MM.1S (cell line): ENCODE data around the gene JMJD7.

Source experiments
- DNase-seq: peaks from one replicate; pipeline ENCODE4 v3.0.0-alpha.2; 2015
- H2AFZ ChIP-seq: fragments of 300-600 bp; sonication (generic); 2 replicates; pipeline ENCODE4 v1.6.0; 2016; ENCODE audit warnings: antibody characterized with exemption, low read length
- H3F3A ChIP-seq: fragments of 300-600 bp; sonication (generic); 2 replicates; pipeline ENCODE4 v1.6.1; 2016; ENCODE audit warnings: mild to moderate bottlenecking, antibody characterized with exemption, low read length, moderate library complexity, mixed read lengths; ENCODE audit not compliant: insufficient read depth
- H3K27ac ChIP-seq: fragments of 300-600 bp; sonication (generic); 2 replicates; pipeline ENCODE4 v1.5.1; 2016; ENCODE audit warnings: mild to moderate bottlenecking, low read length
- H3K27me3 ChIP-seq: fragments of 300-600 bp; sonication (generic); replicated peaks from 2 replicates; pipeline ENCODE4 v1.6.0; 2016; ENCODE audit warnings: low read length; ENCODE audit not compliant: insufficient read depth
- H3K36me3 ChIP-seq: fragments of 300-600 bp; sonication (generic); replicated peaks from 2 replicates; pipeline ENCODE4 v1.6.1; 2016; ENCODE audit warnings: mild to moderate bottlenecking, low read length, mixed read lengths; ENCODE audit not compliant: insufficient read depth
- H3K4me1 ChIP-seq: fragments of 300-600 bp; sonication (generic); 2 replicates; pipeline ENCODE4 v1.6.1; 2016; ENCODE audit warnings: low read length, mixed read lengths
- H3K4me2 ChIP-seq: fragments of 300-600 bp; sonication (generic); 2 replicates; pipeline ENCODE4 v1.6.0; 2016; ENCODE audit warnings: low read depth, low read length
- H3K4me3 ChIP-seq: fragments of 300-600 bp; sonication (generic); 2 replicates; pipeline ENCODE4 v1.5.1; 2016; ENCODE audit warnings: low read length, mixed read lengths
- H3K79me2 ChIP-seq: fragments of 300-600 bp; sonication (generic); 2 replicates; pipeline ENCODE4 v1.6.1; 2016; ENCODE audit warnings: mixed run types, low read length, mixed read lengths
- H3K9ac ChIP-seq: fragments of 300-600 bp; sonication (generic); 2 replicates; pipeline ENCODE4 v1.6.1; 2016; ENCODE audit warnings: low read length, mixed read lengths
- H3K9me2 ChIP-seq: fragments of 300-600 bp; sonication (generic); replicated peaks from 2 replicates; pipeline ENCODE4 v1.6.1; 2016; ENCODE audit warnings: mild to moderate bottlenecking, low read length, mixed read lengths; ENCODE audit not compliant: insufficient read depth
- H3K9me3 ChIP-seq: fragments of 300-600 bp; sonication (generic); replicated peaks from 2 replicates; pipeline ENCODE4 v1.6.1; 2016; ENCODE audit warnings: mild to moderate bottlenecking, low read length, mixed read lengths; ENCODE audit not compliant: insufficient read depth
- H4K20me1 ChIP-seq: fragments of 300-600 bp; sonication (generic); 2 replicates; pipeline ENCODE4 v1.6.1; 2016; ENCODE audit warnings: mild to moderate bottlenecking, low read length, moderate library complexity, mixed read lengths; ENCODE audit not compliant: insufficient read depth
- CTCF ChIP-seq: fragments of 300-600 bp; sonication (generic); IDR thresholded peaks from 2 replicates; pipeline ENCODE4 v1.5.1; 2016; ENCODE audit warnings: antibody characterized with exemption, low read length, mixed read lengths
- EZH2 ChIP-seq: fragments of 300-600 bp; sonication (generic); optimal IDR thresholded peaks from 2 replicates; pipeline ENCODE3; 2017; ENCODE audit warnings: low read depth, mild to moderate bottlenecking, antibody characterized with exemption, low read length, mixed read lengths
- EZH2phosphoT487 ChIP-seq: fragments of 300-600 bp; sonication (generic); IDR thresholded peaks from 2 replicates; pipeline ENCODE4 v1.6.1; 2018; ENCODE audit warnings: antibody characterized with exemption, low read length

Gene JMJD7

GRCh38 chr15:41881920-41882688 lies 54.2 kb downstream of the JMJD7 start:
- no peak for DNase-seq
- Histone ChIP-seq H2AFZ (no peak overlapping the region), H3K9ac (no peak overlapping the region), H3K9me2 (no peaks in the 10 kb centered on the region), H3K27me3 (no peaks in the 10 kb centered on the region; the same call in 1 of the 2 replicates), H3F3A (no peaks in the 10 kb centered on the region), H3K79me2 (no peaks in the 10 kb centered on the region), H3K4me2 (no peak overlapping the region), H3K36me3 (no peaks in the 10 kb centered on the region), H3K9me3 (no peaks in the 10 kb centered on the region), H3K27ac (no peak overlapping the region), H4K20me1 (no peaks in the 10 kb centered on the region), H3K4me1 (no peaks in the 10 kb centered on the region), H3K4me3 (no peak overlapping the region)
- TF ChIP-seq EZH2phosphoT487 (no peak), EZH2 (no peak), CTCF (no peak)

- H3K27me3 ChIP-seq: no peaks in the 10 kb centered on the region; the same call in 1 of the 2 replicates
- TF ChIP-seq EZH2phosphoT487 (no peak), EZH2 (no peak), CTCF (no peak)
- H4K20me1 ChIP-seq: no peaks in the 10 kb centered on the region
- H3K27ac ChIP-seq: no peak overlapping the region
- H3K4me2 ChIP-seq: no peak overlapping the region
- H3K36me3 ChIP-seq: no peaks in the 10 kb centered on the region
- H3K9ac ChIP-seq: no peak overlapping the region
- DNase-seq: no peak
- H3K4me3 ChIP-seq: no peak overlapping the region
- H3K79me2 ChIP-seq: no peaks in the 10 kb centered on the region
- no peaks in the 10 kb centered on the region for H3K9me3 ChIP-seq
- no peaks in the 10 kb centered on the region for H3K4me1 ChIP-seq
- H3F3A ChIP-seq: no peaks in the 10 kb centered on the region
- no peak overlapping the region for H2AFZ ChIP-seq
- no peaks in the 10 kb centered on the region for H3K9me2 ChIP-seq
Observed at GRCh38 chr15:41882689-41883483, 55.0 kb downstream of the JMJD7 start.

- Histone ChIP-seq H3K9ac (no peak overlapping the region), H3K4me1 (no peaks in the 10 kb centered on the region), H3K4me3 (no peak overlapping the region), H2AFZ (no peak overlapping the region), H3K27me3 (no peaks in the 10 kb centered on the region; the same call in 1 of the 2 replicates), H3F3A (no peaks in the 10 kb centered on the region), H3K4me2 (no peak overlapping the region), H3K79me2 (no peaks in the 10 kb centered on the region), H4K20me1 (no peaks in the 10 kb centered on the region), H3K36me3 (no peaks in the 10 kb centered on the region), H3K9me3 (no peaks in the 10 kb centered on the region), H3K9me2 (no peaks in the 10 kb centered on the region), H3K27ac (no peak overlapping the region)
- no peak for TF ChIP-seq EZH2phosphoT487
- no peak for TF ChIP-seq CTCF
- TF ChIP-seq EZH2: no peak
- no peak for DNase-seq
Observed at GRCh38 chr15:41883484-41883825, 55.6 kb downstream of the JMJD7 start.
